ENCODE results near the gene ARHGAP26. TPM values are rescaled to one million over a fixed set of nuclear protein-coding genes. Genes with fewer than 3 reads are reported as not detected.

The ARHGAP26 gene
- total and polyA plus RNA-seq, 2 of the 4 experiments (the other 2 are of a cell fraction): 0.54 to 0.56 TPM

- no peak for TF ChIP-seq CEBPB (IDR thresholded peaks at IDR 0.05; ENCODE audit: low read depth, low read length)
- TF ChIP-seq POLR2A (IDR thresholded peaks at IDR 0.05; ENCODE audit: low read depth, low read length): no peak
- TF ChIP-seq RCOR1 (IDR thresholded peaks at IDR 0.05; ENCODE audit: insufficient replicate concordance, low read length): no peak
Observed at GRCh38 chr5:143222287-143223231, 452.4 kb downstream of the ARHGAP26 start (continued).

- dilution Hi-C loops (cut with HindIII; ENCODE audit: low sequenced_read_pairs, unreplicated experiment) (no loop called here), in situ Hi-C loops (cut with MboI; ENCODE audit: low sequenced_read_pairs) (no loop called here), intact Hi-C loops (cut with micrococcal nuclease) (no loop called here)
- peaks cover 12% of the 10 kb centered on the region for H3K4me1 ChIP-seq (ENCODE audit: control insufficient read depth, insufficient read depth, low read length)
- ChIA-PET POLR2A (ENCODE audit: unreplicated experiment) (no interaction called here), CTCF (interaction anchor here (0.7 kb wide), 1 partner anchor 70 kb away, joined by 3 read pairs; no protein-coding TSS in a partner anchor)
- no peak overlapping the region for H3K23ac ChIP-seq (ENCODE audit: low read depth, low read length)
- no peak overlapping the region for H3K18ac ChIP-seq (ENCODE audit: low read depth, low read length)
- H3K4me3 ChIP-seq (ENCODE audit: insufficient read depth, low read depth, low read length): no peak overlapping the region
- ATAC-seq (ENCODE audit: low read depth) (no peak), DNase-seq (peak; percentile 18)
- H4K8ac ChIP-seq (ENCODE audit: low read depth in 2 of 2, low read length in 2 of 2): no peak overlapping the region
- H3K14ac ChIP-seq (replicated peaks; ENCODE audit: low read depth, low read length): no peak overlapping the region
- no peak overlapping the region for H2BK5ac ChIP-seq (ENCODE audit: low read depth, low read length, poor library complexity, severe bottlenecking)
- no peak overlapping the region for H2AK5ac ChIP-seq (ENCODE audit: low read depth, low read length)
- no peak overlapping the region for H3K56ac ChIP-seq (ENCODE audit: extremely low read depth, insufficient read depth, low read length)
- no peaks in the 10 kb centered on the region for H4K20me1 ChIP-seq (ENCODE audit: insufficient read depth, low read length)
- H4K91ac ChIP-seq (ENCODE audit: insufficient read depth, low read depth, low read length): no peak overlapping the region
- H3K27ac ChIP-seq (ENCODE audit: insufficient read depth, low read length): no peak overlapping the region
- H3K36me3 ChIP-seq (ENCODE audit: control insufficient read depth, insufficient read depth, low read length): no peaks in the 10 kb centered on the region
- H3K4ac ChIP-seq (ENCODE audit: low read depth, low read length): no peak overlapping the region
- H3K9ac ChIP-seq (ENCODE audit: low read depth, low read length): no peak overlapping the region
- H3K27me3 ChIP-seq (ENCODE audit: control insufficient read depth, insufficient read depth, low read length): no peaks in the 10 kb centered on the region
- H2AK9ac ChIP-seq (replicated peaks; ENCODE audit: low read depth, low read length, poor library complexity): no peak overlapping the region
- no peak overlapping the region for H2BK120ac ChIP-seq (ENCODE audit: low read depth, low read length)
- no peak overlapping the region for H2BK15ac ChIP-seq (ENCODE audit: low read depth, low read length)
- no peak overlapping the region for H2AFZ ChIP-seq (replicated peaks; ENCODE audit: low read length, poor library complexity)
- no peak overlapping the region for H3K4me2 ChIP-seq (ENCODE audit: low read depth, low read length)
- H3K79me1 ChIP-seq (ENCODE audit: low read depth in 1 of 2, low read length in 2 of 2): no peaks in the 10 kb centered on the region
- BruUV-seq (replicated peaks): no TSS peak
- H3K9me1 ChIP-seq (ENCODE audit: insufficient read depth, low read length): peaks cover 13% of the 10 kb centered on the region
- H4K5ac ChIP-seq (ENCODE audit: low read depth, low read length): no peak overlapping the region
- WGBS, 2 experiments (ENCODE audit: extremely low coverage in 2 of 2, insufficient read length in 1 of 2): no CpG with 5 or more reads among the region's 5 CpGs
- H3K9me3 ChIP-seq (ENCODE audit: control insufficient read depth, insufficient read depth, low read length): no peaks in the 10 kb centered on the region
- no peak overlapping the region for H2BK20ac ChIP-seq (ENCODE audit: low read depth, low read length)
- TF ChIP-seq CTCF (conservative IDR thresholded peaks at IDR 0.05; ENCODE audit: low read depth, low read length): no peak
- TF ChIP-seq SMC3 (IDR thresholded peaks at IDR 0.05; ENCODE audit: low read depth, low read length): no peak
- TF ChIP-seq CEBPB (IDR thresholded peaks at IDR 0.05; ENCODE audit: low read depth, low read length): no peak
- TF ChIP-seq POLR2A (IDR thresholded peaks at IDR 0.05; ENCODE audit: low read depth, low read length): no peak
- no peak for TF ChIP-seq ELK1 (IDR thresholded peaks at IDR 0.05; ENCODE audit: borderline replicate concordance, low read depth, low read length)
- TF ChIP-seq USF2 (IDR thresholded peaks at IDR 0.05; ENCODE audit: low read depth, low read length): no peak
- TF ChIP-seq NFE2L2 (IDR thresholded peaks at IDR 0.05; ENCODE audit: low read depth, low read length): no peak
- no peak for TF ChIP-seq MXI1 (IDR thresholded peaks at IDR 0.05; ENCODE audit: borderline replicate concordance, low read depth, low read length)
- TF ChIP-seq RCOR1 (IDR thresholded peaks at IDR 0.05; ENCODE audit: insufficient replicate concordance, low read length): no peak
- no peak for TF ChIP-seq RAD21 (IDR thresholded peaks at IDR 0.05; ENCODE audit: low read length)
- no peak for TF ChIP-seq MAFK (IDR thresholded peaks at IDR 0.05; ENCODE audit: low read depth, low read length)
Observed at GRCh38 chr5:143224672-143225071, 454.5 kb downstream of the ARHGAP26 start.
